Globus pallidus (tissue), 1 donor: ENCODE measurements around the gene STARD9.
"Not testable (repeated sequence)": the region's sequence is repeated elsewhere in the genome, so short reads cannot be mapped to it uniquely, and the experiment has no call there.

Experiments
- DNase-seq: peaks from one replicate; pipeline ENCODE4 v3.0.0-alpha.2; 2015; ENCODE audit warnings: low spot score

STARD9 gene

DNA sequence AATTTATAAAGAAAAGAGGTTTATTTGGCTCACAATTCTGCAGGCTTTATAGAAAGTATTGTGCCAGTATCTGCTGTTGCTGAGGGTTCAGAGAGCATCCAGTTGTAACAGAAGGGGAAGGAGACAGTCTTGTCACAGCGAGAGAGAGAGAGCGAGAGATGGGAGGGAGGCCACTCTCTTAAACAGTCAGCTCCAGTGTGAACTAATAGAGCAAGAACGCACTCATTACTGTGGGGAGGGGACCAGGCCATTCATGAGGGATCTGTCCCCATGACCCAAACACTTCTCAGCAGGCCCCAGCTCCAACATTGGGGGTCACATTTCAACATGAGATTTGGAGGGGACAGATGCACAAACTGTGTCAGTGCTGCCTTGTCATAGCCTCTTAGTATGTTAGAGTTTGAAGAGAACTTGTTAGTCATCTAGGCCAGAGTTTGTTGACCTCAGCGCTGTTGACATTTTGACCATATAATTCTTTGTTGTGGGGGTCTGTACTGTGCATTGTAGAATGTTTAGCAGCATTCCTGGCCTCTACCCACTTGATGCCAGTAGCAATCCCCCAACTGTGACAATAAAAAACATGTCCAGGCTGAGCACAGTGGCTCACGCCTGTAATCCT is 15.3 kb downstream of the STARD9 start:
- DNase-seq: no peak

DNA sequence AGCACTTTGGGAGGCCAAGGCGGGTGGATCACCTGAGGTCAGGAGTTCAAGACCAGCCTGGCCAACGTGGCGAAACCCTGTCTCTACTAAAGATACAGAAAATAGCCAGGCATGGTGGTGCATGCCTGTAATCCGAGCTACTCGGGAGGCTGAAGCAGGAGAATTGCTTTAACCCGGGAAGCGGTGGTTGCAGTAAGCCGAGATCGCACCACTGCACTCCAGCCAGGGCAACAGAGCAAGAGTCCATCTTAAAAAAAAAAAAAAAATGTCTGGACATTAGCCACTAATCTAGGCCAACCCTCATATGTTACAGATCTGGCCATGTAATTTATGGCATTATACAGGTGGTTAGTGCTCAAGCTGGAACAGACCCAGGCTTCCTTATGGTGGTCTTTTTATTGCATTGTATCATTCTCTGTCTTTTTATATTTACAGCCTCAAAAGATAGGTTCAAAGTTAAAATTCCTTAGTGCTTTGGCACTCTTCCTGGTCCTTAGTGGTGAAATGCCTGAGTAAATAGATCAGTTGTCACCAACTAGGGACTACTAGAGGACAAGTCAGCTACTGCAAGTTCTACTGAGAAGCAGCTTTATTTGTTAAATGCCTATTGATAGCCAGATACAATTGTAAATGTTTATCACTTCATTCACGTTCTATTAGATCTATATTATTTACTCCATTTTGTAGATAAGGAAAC is 16.0 kb downstream of the STARD9 start:
- DNase-seq: no peak

DNA sequence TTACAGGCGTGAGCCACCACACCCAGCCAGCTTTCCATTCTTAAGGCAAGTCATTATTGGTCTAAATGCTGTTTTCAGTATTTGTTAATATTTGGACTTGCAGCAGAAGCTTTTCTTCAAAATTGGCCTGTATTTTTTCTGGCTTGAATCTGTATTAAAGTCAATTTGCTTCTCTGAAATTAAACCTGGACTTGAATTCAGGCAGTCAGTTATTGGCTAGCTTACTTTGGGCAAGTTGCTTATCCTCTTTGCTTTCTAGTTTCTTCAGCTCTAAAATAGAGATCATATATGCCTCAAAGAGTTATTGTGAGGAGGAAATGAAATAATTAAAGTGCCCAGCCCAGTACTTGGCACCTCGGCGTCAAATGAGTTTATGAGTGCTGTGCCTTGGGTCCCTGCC is 17.3 kb downstream of the STARD9 start:
- no peak for DNase-seq

DNA sequence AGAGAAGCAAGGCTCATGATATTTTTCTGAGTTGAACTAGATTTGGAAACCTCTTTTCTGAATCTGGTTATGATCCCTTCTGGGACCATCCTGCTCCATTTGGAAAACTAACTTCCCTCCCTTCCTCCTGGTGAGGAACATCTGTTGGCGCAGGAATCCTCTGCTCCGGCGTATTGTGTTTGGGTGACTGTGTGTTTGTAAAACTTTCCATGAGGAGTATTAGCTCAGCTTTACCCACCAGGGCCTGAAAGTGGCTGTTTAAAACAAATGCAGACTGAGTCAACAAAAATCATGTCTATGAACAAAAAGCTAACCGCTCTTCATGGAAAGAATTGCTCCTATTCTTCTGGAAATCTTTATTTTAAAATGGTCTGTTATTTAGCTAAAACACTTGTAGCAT is 17.7 kb downstream of the STARD9 start:
- DNase-seq: no peak

DNA sequence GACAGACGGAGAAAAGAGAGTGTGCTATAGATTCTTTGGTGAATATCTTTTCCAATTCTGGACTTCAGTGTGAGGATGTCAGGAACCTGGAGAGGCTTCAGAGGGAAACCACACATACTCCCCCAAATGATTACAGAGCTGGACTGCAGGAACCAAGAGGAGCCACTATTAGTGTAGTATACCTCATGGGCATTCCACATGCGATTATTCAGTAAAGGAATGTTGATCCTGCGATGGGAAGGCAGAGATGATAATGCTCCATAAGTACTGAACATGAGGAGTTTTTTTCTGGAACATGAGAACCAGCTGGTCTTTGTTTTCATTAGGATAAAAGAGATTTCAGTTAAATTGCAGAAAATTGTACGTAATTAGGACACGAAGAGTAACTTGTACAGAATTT is 18.7 kb downstream of the STARD9 start:
- no peak for DNase-seq

DNA sequence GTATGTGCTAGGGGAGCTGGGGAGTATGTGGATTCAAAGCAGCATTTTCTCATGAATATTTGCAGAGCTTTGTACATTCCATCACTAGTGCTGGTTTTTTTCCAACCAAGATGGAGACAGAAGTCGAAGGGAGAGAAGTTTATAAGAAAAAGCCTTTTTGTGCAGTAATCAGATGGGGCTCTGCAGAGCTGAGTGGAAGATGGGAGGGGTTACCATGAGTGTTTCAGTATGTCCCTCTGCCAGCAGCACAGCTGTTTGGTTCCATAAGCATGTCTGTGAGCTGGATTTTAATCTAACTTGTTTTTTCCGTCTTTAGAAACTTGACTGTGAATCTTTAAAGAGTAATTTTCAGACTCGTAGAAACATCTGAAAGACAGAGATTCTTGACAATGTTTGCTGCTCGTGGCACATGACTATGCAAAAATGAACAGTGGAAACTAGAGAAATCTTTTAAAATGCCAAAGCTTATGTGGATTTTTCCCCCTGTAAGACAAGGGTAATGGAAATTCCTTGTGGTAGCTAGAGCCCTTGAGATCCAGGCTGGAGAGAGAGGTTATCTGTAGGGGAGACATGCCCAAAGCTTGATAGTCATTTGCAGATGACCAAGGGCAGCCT is 20.3 kb downstream of the STARD9 start:
- DNase-seq: no peak

DNA sequence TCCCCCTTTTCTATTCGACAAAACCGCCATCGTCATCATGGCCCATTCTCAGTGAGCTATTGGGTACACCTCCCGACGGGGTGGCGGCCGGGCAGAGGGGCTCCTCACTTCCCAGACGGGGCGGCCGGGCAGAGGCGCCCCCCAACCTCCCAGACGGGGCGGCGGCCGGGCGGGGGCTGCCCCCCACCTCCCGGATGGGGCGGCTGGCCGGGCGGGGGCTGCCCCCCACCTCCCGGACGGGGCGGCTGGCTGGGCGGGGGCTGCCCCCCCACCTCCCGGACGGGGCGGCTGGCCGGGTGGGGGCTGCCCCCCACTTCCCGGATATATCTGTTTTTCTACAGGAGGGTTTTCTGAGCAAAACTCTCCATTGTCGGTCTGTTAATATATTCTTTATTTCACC is 25.9 kb downstream of the STARD9 start:
- not testable (repeated sequence) for DNase-seq

DNA sequence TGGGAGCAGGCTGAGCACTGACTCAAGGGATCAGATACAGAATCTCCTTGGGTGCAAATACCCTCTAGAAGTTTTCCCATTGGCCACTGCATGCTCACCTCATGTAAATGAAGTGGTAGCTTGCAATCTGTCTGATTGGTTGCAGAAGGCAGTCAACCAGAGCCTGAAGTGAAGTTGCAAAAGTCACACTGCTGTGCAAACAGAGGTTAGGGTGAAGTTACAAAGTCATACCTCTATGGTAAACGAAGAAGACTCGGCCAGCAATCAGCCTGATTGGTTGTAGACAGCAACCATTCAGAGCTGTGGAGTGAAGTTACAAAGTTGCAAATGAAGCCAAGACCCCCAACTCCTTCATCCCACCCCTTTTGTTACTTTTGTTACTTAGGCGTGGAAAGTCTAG is 27.1 kb downstream of the STARD9 start:
- DNase-seq: no peak

DNA sequence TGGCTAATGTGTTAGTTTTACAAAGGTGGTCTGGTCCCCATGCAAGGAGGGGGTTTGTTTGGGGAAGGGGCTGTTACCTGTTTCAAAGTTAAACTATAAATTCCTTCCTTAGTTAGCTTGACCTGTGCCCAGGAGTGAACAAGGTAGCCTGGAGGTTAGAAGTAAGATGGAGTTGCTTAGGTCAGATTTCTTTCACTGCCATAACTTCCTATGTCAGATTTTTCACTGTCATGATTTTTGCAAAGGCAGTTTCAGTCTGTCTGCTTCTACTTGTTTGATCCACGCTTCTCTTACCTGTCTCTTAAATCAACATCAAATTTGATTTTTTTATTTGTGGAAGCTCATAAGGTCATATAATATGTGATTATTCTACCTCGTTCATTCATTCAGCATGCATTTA is 28.6 kb downstream of the STARD9 start:
- no peak for DNase-seq

DNA sequence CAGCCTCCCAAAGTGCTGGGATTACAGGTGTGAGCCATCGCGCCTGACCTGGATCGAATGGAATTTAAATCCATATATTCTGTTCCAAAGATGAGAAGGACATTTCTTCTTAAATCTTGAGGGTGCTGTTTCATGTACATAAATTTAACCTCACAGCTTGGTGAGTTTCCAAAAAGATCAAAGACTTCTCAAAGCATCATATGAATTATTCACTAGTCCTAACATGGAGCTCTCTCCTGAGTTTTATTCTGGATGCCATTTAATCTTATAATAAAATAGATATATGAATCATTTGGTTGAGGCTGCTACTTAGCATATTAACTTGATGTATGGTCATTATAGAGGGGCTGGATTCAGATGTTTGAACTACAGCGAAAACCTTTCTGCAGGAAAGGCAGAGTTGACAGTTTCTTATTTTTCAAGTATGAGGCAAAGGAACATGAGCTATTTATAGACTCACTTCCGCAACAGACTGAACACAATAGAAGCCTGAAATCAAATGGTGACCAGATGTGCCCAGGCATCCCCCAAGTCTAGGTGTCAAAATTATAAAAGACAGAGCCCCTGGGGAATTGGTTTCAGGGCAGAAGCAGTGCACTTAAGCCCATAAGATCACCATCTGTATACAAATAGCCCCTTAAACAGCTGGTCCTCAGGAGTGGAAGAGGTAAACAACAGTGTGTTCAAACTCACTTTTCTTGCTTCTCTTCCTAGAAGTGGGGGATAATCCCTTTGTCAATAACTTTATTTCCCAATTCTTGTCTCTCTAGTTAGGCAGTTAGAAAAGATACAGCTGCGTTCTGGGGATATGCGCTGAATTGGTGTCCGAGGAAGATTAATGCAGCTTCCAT is 29.7 kb downstream of the STARD9 start:
- DNase-seq: no peak

DNA sequence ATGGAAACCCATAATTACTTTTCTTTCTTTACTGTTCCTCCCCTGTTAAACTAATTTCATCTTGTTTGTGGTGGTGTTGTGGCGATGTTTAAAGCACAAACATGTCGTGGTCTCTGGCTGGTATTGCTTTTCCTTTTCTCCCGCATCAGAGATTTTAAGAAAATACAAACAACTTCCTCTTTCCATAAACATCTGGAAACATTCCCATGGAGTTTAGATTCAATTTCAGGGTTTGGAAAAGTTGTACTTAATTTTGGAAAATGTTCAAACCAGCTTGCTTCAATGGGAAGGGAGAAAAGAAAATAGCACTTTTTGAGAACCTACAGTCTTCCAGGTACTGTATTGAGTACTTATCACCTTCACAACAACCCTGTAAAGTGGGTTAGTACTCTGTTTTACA is 30.4 kb downstream of the STARD9 start:
- no peak for DNase-seq

DNA sequence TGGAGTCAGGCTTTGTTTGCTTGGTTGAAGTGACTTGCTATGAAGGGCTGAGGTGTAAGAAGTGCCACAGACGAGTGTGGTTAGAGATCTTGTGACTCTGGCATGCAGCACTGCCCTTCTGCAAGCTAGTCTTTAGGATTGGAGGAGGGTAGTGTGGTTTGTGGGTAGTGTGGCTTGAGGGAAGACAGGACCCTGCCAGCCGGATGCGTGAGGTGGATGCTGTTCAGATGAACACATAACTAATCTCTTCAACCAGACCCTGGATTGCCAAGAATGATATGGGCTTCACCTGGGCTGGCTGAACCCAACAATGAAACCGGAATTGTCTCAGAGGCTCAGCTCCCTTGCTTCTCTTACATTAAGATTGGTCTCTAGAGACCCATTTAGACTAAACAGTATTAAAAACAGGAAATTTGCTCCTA is 32.7 kb downstream of the STARD9 start:
- no peak for DNase-seq

DNA sequence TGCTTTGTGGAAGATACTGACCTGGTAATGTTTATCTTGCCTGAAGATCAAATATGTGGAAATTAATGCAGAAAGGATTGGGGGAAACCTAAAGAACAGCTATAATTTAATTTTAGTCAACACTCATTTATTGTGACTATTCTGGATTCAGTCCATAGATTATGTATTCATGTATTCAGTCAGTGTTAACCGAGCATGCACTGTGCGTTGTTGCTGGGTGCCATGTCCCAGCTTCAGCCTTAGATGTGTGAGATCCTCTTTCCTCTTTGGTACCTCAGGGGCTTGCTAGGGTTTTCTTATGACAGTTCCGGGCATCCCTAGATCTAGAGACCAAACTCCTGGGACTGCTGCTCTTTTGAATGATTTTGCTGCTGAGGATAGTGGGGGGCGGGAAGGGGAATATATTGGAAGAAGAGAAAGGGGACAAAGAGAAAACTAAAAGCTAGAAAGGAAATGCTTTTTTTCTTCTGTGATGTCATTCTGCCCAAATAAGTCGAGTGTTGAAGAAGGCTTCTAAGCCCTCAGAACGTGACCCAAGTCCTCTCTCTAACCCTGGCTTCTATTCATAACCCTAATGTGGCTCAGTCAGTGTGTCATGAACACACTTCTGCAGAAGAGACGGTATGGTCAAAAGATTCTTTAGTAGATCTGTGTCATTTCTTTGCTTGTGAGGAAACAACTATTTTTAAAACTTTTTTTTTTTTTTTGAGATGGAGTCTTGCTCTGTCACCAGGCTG is 33.5 kb downstream of the STARD9 start:
- no peak for DNase-seq

DNA sequence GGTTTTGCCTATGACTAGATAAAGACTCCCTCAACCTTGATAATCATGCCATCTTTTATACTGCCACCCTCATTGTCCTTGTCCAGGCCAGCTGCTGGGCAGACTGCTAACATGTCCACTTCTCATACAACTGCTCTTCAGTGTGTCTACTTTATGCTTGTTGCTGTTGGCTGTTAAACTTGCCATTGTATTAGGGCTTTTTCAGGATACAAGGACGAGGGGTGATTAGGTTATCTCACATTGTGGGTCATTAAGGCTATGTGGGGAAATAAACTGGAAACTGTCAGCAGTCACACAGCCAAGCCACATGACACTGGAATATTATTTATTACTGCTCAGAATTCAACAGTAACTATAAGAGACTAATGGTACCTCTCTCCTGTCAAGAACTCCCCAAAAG is 36.1 kb downstream of the STARD9 start:
- no peak for DNase-seq

DNA sequence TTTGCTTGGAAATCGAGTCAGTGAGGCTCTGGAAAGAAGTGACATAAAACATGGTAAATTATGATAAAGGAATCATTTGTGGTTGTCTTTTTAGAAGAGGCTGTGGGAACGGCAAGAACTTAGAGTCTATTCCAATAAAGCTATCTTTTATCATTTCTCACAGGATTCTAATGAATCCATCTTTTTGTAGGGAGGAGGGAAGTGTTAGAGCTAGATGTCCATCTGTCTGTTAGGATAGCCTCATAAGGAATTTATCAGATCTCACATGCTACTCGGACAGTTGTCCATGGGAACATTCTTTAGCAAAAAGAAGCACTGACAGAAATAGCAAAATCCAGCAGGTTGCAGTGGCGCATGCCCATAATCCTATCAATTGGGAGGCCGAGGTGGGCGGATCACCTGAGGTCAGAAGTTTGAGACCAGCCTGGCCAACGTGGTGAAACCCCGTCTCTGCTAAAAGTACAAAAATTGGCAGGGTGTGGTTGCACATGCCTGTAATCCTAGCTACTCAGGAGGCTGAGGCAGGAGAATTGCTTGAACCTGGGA is 37.0 kb downstream of the STARD9 start:
- no peak for DNase-seq

DNA sequence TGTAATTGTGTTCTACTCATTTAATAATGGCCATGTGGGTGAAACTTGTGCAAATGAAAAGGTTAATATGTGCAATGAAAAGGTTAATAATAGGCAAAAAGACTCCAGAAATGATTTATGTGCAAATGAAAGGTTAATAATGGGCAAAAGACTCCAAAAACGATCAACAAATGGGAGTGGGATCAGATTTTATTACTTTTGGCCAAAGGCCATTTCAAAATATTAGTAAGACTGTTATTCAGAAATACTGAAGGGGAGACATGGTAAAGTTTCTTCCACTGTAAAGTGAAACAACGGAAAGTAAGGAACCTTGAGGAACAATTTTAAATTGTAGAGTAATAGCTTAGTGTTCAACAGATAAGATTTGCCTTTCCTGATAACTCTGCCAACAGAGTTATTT is 40.7 kb downstream of the STARD9 start:
- DNase-seq: no peak

DNA sequence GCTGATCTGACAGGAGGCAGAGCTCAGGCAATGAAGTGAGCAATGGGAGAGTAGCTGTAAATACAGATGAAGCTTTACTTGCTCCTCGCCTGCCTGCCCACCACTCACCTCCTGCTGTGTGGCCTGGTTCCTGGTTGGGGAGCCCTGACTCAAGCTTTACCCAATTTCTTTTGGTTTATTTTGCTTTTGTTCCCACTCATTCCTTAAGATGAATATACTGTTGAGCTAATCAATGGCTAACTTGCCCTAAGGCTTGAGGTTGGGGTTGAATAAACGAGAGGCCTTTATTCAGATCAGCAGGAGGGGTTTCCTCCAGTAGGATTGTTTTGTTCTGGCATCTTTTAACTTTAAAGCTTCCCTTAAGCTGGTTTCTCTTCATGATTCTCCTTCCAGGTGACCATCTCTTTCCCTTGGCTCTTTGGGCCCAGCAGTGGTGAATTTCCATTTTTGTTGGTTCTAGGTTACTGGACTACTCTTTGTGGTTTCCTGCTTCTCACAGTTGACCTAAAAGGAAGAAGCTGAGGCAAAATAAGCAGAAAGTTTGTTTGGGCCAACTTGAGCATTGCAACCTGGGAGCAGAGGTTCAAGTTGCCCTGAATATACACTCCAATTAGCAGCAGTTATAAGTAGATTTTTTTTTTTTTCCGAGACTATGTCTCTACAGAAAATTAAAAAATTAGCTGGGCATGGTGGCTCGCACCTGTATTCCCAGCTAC is 44.4 kb downstream of the STARD9 start:
- DNase-seq: no peak

DNA sequence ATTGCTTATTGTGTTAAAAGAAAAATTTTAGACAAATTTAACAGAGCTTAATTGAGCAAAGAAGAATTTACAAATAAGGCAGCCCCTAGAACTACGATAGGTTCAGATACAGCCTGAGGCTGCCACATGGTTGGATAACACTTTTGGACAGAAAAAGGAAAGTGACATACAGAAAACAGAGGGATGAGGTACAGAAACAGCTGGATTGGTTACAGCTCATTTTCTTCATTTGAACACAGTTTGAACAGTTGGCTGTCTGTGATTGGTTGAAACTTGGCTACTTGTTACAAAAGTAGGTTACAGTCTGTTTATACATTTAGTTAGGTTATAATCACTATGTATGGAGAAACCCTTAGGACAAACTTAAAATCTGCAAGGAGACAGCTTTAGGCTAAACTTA is 46.0 kb downstream of the STARD9 start:
- DNase-seq: no peak

DNA sequence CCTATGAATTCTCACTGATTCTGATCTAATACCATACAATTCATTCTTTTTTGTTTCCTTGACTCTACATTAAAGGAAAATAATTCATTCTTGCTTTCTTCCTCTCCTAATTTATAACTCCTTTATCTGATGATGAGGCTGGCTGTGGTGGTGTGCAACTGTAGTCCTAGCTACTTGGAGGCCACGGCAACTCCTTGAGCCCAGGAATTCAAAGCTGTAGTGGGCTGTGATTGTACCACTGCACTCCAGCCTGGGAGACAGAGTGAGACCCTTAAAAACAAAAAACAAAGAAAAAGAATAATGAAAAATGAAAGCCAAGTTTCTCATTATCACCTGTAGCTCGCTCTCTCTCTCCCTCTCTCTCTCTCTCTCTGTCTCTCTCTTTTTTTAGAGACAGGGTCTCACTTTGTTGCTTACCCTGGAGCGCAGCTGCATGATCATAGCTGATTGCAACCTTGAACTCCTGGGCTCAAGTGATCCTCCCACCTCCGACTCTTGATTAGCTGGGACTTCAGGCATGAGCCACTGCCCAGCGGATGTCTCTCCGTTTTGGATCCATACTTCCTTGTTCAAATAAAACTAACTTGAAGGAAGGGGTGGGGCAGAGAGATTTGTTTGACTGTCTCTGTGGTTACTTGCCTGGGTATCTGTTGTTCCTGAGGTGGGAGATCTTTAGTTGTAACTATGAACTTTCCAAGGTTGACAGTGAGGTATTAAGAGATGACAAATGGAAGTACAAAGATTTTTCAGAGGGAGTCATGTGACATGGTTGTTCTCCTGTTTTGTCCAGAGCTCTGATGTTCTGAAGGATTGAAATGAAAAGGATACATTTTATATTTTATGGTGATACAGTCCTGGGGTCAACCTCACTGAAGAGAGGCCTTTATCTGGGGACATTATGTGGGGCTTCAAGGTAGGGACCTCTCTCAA is 46.9 kb downstream of the STARD9 start:
- no peak for DNase-seq

DNA sequence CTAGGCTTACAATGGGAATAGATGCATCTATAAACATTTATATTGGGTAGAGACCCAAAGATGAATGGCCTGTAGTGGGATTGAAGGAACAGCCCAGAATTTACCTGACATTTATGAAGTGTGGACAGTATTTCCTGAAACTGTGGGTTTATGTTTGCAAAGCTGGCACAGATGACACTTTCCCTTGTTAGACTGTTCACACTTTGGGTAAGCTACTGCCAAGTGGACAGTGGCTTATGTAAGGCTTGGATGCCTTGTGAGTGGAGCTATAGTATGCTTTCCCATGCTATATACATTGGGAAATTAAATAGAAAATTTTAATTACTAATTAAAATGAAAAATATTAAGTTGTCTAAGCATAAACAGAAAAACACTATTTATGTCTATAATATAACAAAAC is 48.5 kb downstream of the STARD9 start:
- DNase-seq: no peak
